CD14-positive monocyte (primary cell): ENCODE results near the gene FBXL4. TPM values are rescaled to one million over a fixed set of nuclear protein-coding genes. Genes with fewer than 3 reads are reported as not detected.
A peak's percentile ranks its signal among the peaks of the same experiment; 100 is the strongest.

Source experiments
- DNase-seq, 3 donors: peaks; one replicate each; pipeline ENCODE4 v3.0.0-alpha.2; 2011 to 2022
- H2AFZ ChIP-seq: 2 replicates; pipeline ENCODE4 v1.6.0; 2012; ENCODE audit warnings: mild to moderate bottlenecking, low read depth, low read length, inconsistent platforms; ENCODE audit not compliant: insufficient read depth, poor library complexity, severe bottlenecking
- H3K27ac ChIP-seq, 2 donors: 1 replicate in 1 of 2; 2 replicates in 1 of 2; pipeline ENCODE4 v1.5.1; 2012 to 2013; ENCODE audit warnings: low read length in 2 of 2, control low read depth in 1 of 2, inconsistent platforms in 1 of 2, low read depth in 1 of 2, mild to moderate bottlenecking in 1 of 2
- H3K27me3 ChIP-seq, 2 donors: one replicate each; pipeline versions ENCODE4 v1.6.0 to v1.6.1; 2011 to 2013; ENCODE audit warnings: low read length in 2 of 2; ENCODE audit not compliant: control insufficient read depth in 2 of 2, insufficient read depth in 2 of 2
- H3K36me3 ChIP-seq, 2 donors: replicated peaks in 1 of 2; 1 replicate in 1 of 2; 2 replicates in 1 of 2; pipeline versions ENCODE4 v1.5.1 to v1.6.1; 2012 to 2013; ENCODE audit warnings: low read length in 2 of 2, control low read depth in 1 of 2, inconsistent platforms in 1 of 2, mild to moderate bottlenecking in 1 of 2; ENCODE audit not compliant: insufficient read depth in 2 of 2, control insufficient read depth in 1 of 2
- H3K4me1 ChIP-seq, 2 donors: 1 replicate in 1 of 2; 2 replicates in 1 of 2; pipeline versions ENCODE4 v1.5.1 to v1.6.1; 2012 to 2013; ENCODE audit warnings: low read length in 2 of 2, control low read depth in 1 of 2, inconsistent platforms in 1 of 2, mild to moderate bottlenecking in 1 of 2, moderate library complexity in 1 of 2; ENCODE audit not compliant: insufficient read depth in 2 of 2, control insufficient read depth in 1 of 2
- H3K4me2 ChIP-seq: replicated peaks from 2 replicates; pipeline ENCODE3; 2012; ENCODE audit warnings: low read length, moderate library complexity, mild to moderate bottlenecking; ENCODE audit not compliant: poor library complexity, severe bottlenecking; ENCODE audit errors: extremely low read depth
- H3K4me3 ChIP-seq, 3 experiments: fragments of 200-600 bp in 1 of 3; sonication (generic) in 1 of 3; replicated peaks in 1 of 3; 1 replicate in 2 of 3; 2 replicates in 1 of 3; pipeline ENCODE4 v1.5.1; 2011 to 2013; ENCODE audit warnings: low read length in 3 of 3, mild to moderate bottlenecking in 3 of 3, control low read depth in 2 of 3, low read depth in 2 of 3, inconsistent platforms in 1 of 3, moderate library complexity in 1 of 3
- H3K79me2 ChIP-seq: 2 replicates; pipeline ENCODE4 v1.6.0; 2012; ENCODE audit warnings: mild to moderate bottlenecking, control low read depth, inconsistent platforms, low read length, moderate library complexity; ENCODE audit not compliant: insufficient read depth
- H3K9ac ChIP-seq: 2 replicates; pipeline ENCODE4 v1.6.0; 2017; ENCODE audit warnings: low read length, mild to moderate bottlenecking; ENCODE audit not compliant: insufficient read depth, poor library complexity, severe bottlenecking
- H3K9me3 ChIP-seq, 2 donors: replicated peaks in 1 of 2; 1 replicate in 1 of 2; 2 replicates in 1 of 2; pipeline versions ENCODE4 v1.5.1 to v1.6.1; 2012 to 2013; ENCODE audit warnings: low read length in 2 of 2, control low read depth in 1 of 2; ENCODE audit not compliant: control insufficient read depth in 1 of 2, insufficient read depth in 1 of 2
- H4K20me1 ChIP-seq: 2 replicates; pipeline ENCODE4 v1.6.0; 2012; ENCODE audit warnings: mild to moderate bottlenecking, low read length, control low read depth, moderate library complexity; ENCODE audit not compliant: insufficient read depth
- H3K27ac Mint-ChIP-seq, 7 donors: one replicate each; pipeline ENCODE4 v1.8.0; 2020; ENCODE audit warnings: mild to moderate bottlenecking in 7 of 7, mixed read lengths in 7 of 7, moderate library complexity in 6 of 7, inconsistent platforms in 2 of 7
- H3K27me3 Mint-ChIP-seq, 3 donors: one replicate each; pipeline ENCODE4 v1.8.0; 2021 to 2022; ENCODE audit warnings: low read depth in 3 of 3, mild to moderate bottlenecking in 3 of 3, mixed read lengths in 3 of 3, moderate library complexity in 3 of 3, inconsistent platforms in 1 of 3
- H3K36me3 Mint-ChIP-seq, 2 donors: one replicate each; pipeline ENCODE4 v1.8.0; 2020; ENCODE audit warnings: mixed read lengths in 2 of 2, inconsistent platforms in 1 of 2, mild to moderate bottlenecking in 1 of 2
- H3K4me1 Mint-ChIP-seq: one replicate; pipeline ENCODE4 v1.8.0; 2020; ENCODE audit warnings: mild to moderate bottlenecking, mixed read lengths
- H3K4me3 Mint-ChIP-seq, 2 donors: one replicate each; pipeline ENCODE4 v1.8.0; 2020; ENCODE audit warnings: mild to moderate bottlenecking in 2 of 2, mixed read lengths in 2 of 2, moderate library complexity in 1 of 2
- H3K9me3 Mint-ChIP-seq, 7 donors: one replicate each; pipeline ENCODE4 v1.8.0; 2020 to 2022; ENCODE audit warnings: mixed read lengths in 7 of 7, mild to moderate bottlenecking in 6 of 7, moderate library complexity in 6 of 7, inconsistent platforms in 2 of 7
- WGBS: methylation state at CpG from one replicate; pipeline ENCODE4 v1.1.5; 2013; ENCODE audit warnings: missing lambda C conversion rate; ENCODE audit not compliant: insufficient coverage; 5-methylcytosine and 5-hydroxymethylcytosine counted together
- intact Hi-C, 2 donors: fragments of 100-400 bp; cut with micrococcal nuclease; formaldehyde crosslinking; loops; one replicate each; pipeline versions ENCODE4 v1.15.0 to v1.15.1; 2023
- polyA plus RNA-seq, 3 donors: library from polyadenylated mRNA; depleted of rRNA in 1 of 3; unstranded in 2 of 3; stranded (reverse) in 1 of 3; fragments of 300-500 nt in 2 of 3; fragments of >200 nt in 1 of 3; fragmentation: Illumina TruSeq in 2 of 3; gene quantifications; 1 replicate in 2 of 3; 2 replicates in 1 of 3; pipeline ENCODE4 v1.2.3, GENCODE V29; 2012 to 2021
- TF ChIP-seq, protein P1 (sequence below): fragments of 200-600 bp; IDR thresholded peaks from one replicate; pipeline ENCODE4 v1.8.0; 2022; ENCODE audit warnings: antibody characterized with exemption, mild to moderate bottlenecking

FBXL4 gene
- polyA plus RNA-seq, 3 donors = 5.7 to 10.9 (median 8.6) TPM

DNA sequence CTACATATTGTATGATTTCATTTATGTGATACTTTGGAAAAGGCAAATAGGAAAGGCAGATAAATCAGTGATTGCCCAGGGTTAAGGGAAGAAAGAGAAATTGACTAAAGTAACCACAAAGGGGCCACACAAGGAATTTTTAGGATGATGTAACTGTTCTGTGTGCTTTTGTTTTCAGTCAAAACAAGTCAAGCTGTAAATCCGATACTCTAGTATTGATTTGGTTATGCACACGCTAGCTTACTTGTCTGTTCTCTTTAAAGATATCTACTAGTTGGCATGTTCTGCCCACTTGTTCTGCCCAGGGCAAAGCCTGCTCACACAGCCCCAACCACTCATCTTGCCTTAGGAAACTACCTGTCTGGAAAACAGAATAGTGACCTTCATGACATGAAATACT lies 6.4 kb downstream of the FBXL4 start:
- Histone ChIP-seq H3K9ac (no peak overlapping the region), H3K4me1 (peaks cover 0 to 9% of the 10 kb centered on the region in 2 donors), H3K4me3 (no peak overlapping the region), H3K9me3 (peaks cover 0 to 4% of the 10 kb centered on the region in 2 donors), H3K4me2 (no peak overlapping the region), H3K27ac (no peak overlapping the region), H4K20me1 (peaks cover 35% of the 10 kb centered on the region), H2AFZ (no peak overlapping the region), H3K27me3 (no peaks in the 10 kb centered on the region), H3K79me2 (peaks cover 56% of the 10 kb centered on the region), H3K36me3 (no peaks in the 10 kb centered on the region)
- peaks cover 7 to 9% of the 10 kb centered on the region in 2 donors for H3K36me3 Mint-ChIP-seq
- H3K4me1 Mint-ChIP-seq = peaks cover 17% of the 10 kb centered on the region
- H3K4me3 Mint-ChIP-seq = no peak overlapping the region
- no peak overlapping the region for H3K27ac Mint-ChIP-seq
- no CpG with 5 or more reads among the region's 2 CpGs for WGBS
- intact Hi-C loops = no loop called here
- H3K27me3 Mint-ChIP-seq = peaks cover 0 to 2% (median 0%) of the 10 kb centered on the region in 3 donors
- no peak for DNase-seq
- H3K9me3 Mint-ChIP-seq = peaks cover 10 to 26% (median 20%) of the 10 kb centered on the region in 7 donors
- TF ChIP-seq, protein P1, sequence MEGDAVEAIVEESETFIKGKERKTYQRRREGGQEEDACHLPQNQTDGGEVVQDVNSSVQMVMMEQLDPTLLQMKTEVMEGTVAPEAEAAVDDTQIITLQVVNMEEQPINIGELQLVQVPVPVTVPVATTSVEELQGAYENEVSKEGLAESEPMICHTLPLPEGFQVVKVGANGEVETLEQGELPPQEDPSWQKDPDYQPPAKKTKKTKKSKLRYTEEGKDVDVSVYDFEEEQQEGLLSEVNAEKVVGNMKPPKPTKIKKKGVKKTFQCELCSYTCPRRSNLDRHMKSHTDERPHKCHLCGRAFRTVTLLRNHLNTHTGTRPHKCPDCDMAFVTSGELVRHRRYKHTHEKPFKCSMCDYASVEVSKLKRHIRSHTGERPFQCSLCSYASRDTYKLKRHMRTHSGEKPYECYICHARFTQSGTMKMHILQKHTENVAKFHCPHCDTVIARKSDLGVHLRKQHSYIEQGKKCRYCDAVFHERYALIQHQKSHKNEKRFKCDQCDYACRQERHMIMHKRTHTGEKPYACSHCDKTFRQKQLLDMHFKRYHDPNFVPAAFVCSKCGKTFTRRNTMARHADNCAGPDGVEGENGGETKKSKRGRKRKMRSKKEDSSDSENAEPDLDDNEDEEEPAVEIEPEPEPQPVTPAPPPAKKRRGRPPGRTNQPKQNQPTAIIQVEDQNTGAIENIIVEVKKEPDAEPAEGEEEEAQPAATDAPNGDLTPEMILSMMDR = no peak

DNA sequence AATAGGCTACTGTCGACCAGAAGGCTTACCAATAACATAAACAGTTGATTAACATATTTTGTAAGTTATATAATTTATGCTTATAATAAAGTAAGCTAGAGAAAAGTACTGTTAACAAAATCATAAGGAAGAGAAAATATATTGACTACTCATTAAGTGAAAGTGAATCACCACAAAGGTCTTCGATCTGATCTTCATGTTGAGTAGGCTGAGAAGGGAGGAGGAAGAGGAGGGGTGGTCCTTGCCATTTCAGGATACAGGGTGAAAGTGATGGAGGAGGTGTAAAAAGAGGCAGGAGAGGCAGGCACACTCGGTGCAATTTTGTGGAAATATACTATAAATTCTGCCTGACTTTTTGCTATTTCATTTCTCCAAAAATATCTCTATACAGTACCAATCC lies 10.4 kb downstream of the FBXL4 start:
- peaks cover 7 to 20% (median 17%) of the 10 kb centered on the region in 7 donors for H3K9me3 Mint-ChIP-seq
- H3K4me1 ChIP-seq = peaks cover 4 to 5% of the 10 kb centered on the region in 2 donors
- H3K79me2 ChIP-seq = peaks cover 22% of the 10 kb centered on the region
- H3K4me1 Mint-ChIP-seq = peaks cover 22% of the 10 kb centered on the region
- H3K27ac ChIP-seq = no peak overlapping the region
- TF ChIP-seq, protein P1 = no peak
- H3K9me3 ChIP-seq = peaks cover 0 to 2% of the 10 kb centered on the region in 2 donors
- peaks cover 50% of the 10 kb centered on the region for H4K20me1 ChIP-seq
- no peak overlapping the region for H3K4me3 Mint-ChIP-seq
- intact Hi-C loops = no loop called here
- DNase-seq = no peak
- WGBS = 100% methylated on average over 1 of the region's 3 CpGs
- H3K9ac ChIP-seq = no peak overlapping the region
- H3K27me3 Mint-ChIP-seq = peaks cover 0 to 2% (median 0%) of the 10 kb centered on the region in 3 donors
- no peak overlapping the region for H2AFZ ChIP-seq
- peaks cover 5 to 16% of the 10 kb centered on the region in 2 donors for H3K36me3 Mint-ChIP-seq
- no peaks in the 10 kb centered on the region for H3K27me3 ChIP-seq
- no peak overlapping the region for H3K4me3 ChIP-seq
- peak overlapping the region in 1 of 7 donors; percentile 73 for H3K27ac Mint-ChIP-seq
- no peaks in the 10 kb centered on the region for H3K36me3 ChIP-seq
- H3K4me2 ChIP-seq = no peak overlapping the region
